GM10248 (cell line): Measurements from ENCODE around the gene SNORC.

Experiments used
- CTCF ChIA-PET: fragments of 300-600 bp; sonication (Branson Sonifier 250); formaldehyde crosslinking; extraction: SDS; loops from one replicate; lab custom pipeline; 2021; ENCODE audit warnings: antibody characterized with exemption; lab: Yijun Ruan, JAX
- POLR2A ChIA-PET: fragments of 350-650 bp; sonication (Branson Sonifier 250); formaldehyde crosslinking; extraction: SDS; loops from one replicate; lab custom pipeline; 2020; ENCODE audit warnings: antibody characterized with exemption; lab: Yijun Ruan, JAX
- DNase-seq: peaks from one replicate; pipeline ENCODE4 v3.0.0; 2012; ENCODE audit errors: extremely low spot score
- TF ChIP-seq, protein P1 (sequence below): IDR thresholded peaks from 2 replicates; pipeline ENCODE4 v1.5.1; 2012; ENCODE audit warnings: mild to moderate bottlenecking, low read depth; ENCODE audit errors: extremely low read depth, missing control alignments, control extremely low read depth

Gene SNORC

DNA sequence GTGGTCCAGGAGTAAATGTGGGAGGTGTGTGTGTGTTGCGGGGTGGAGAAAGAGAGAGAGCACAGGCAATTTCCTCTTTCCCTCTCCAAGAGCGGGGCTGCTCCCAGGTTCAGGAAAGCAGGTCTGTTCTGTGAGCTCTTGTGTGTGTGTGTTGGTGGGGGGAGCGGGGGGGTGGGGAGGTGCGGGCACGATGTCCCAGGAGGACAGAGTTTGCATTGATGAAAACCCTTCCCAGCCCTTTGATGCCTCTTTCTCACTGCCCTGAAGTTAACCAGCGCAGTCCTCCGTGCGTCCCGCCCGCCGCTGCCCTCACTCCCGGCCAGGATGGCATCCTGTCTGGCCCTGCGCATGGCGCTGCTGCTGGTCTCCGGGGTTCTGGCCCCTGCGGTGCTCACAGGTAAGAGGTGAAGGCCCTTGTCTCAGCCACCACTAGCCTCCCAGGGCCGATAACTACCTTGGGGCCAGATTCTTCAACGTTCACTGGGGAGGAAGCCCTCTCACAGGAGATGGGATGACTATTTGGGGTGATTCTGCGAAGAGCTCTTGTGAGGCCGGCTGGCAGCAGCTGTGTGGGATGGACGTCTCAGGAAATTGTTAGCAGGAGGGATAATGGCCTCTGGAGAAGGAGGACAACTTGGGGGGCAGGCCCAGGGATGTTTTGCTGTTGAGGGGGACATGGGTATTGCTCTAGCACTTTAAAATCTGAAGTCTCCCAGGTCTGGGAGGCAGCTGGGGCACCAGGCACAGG, at the start of gene SNORC:
TSS of gene SNORC (plus strand) at position 247 of the 748 bp plus-strand sequence. CDS start at position 325, 78 bp downstream.
- no peak for DNase-seq
- TF ChIP-seq, protein P1, sequence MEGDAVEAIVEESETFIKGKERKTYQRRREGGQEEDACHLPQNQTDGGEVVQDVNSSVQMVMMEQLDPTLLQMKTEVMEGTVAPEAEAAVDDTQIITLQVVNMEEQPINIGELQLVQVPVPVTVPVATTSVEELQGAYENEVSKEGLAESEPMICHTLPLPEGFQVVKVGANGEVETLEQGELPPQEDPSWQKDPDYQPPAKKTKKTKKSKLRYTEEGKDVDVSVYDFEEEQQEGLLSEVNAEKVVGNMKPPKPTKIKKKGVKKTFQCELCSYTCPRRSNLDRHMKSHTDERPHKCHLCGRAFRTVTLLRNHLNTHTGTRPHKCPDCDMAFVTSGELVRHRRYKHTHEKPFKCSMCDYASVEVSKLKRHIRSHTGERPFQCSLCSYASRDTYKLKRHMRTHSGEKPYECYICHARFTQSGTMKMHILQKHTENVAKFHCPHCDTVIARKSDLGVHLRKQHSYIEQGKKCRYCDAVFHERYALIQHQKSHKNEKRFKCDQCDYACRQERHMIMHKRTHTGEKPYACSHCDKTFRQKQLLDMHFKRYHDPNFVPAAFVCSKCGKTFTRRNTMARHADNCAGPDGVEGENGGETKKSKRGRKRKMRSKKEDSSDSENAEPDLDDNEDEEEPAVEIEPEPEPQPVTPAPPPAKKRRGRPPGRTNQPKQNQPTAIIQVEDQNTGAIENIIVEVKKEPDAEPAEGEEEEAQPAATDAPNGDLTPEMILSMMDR: no peak
- CTCF ChIA-PET: interaction anchor here (2.1 kb wide), 1 partner anchor 183 kb away, joined by 4 read pairs; no protein-coding TSS in a partner anchor
- POLR2A ChIA-PET: no interaction called here

DNA sequence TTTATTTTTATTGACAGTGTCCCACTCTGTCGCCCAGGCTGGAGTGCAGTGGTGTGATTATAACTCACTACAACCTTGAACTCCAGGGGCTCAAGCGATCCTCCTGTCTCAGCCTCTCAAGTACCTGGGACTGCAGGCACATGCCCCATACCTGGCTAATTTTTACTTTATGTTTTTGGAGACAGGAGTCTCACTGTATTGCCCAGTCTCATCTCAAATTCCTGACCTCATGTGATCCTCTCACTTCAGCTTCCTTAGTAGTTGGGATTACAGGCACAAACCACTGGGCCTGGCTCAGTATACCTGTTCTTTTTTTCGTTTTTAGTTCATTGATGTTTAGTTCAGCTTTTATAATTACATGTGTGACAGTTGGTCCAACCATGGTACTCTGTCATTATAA, 40.1 kb upstream of the SNORC start:
- TF ChIP-seq, protein P1: no peak
- DNase-seq: no peak
- ChIA-PET POLR2A (no interaction called here), CTCF (interaction anchor here (0.7 to 1.5 kb wide), 2 partner anchors 9 to 12 kb away, joined by 3 to 4 read pairs; no protein-coding TSS in a partner anchor)

DNA sequence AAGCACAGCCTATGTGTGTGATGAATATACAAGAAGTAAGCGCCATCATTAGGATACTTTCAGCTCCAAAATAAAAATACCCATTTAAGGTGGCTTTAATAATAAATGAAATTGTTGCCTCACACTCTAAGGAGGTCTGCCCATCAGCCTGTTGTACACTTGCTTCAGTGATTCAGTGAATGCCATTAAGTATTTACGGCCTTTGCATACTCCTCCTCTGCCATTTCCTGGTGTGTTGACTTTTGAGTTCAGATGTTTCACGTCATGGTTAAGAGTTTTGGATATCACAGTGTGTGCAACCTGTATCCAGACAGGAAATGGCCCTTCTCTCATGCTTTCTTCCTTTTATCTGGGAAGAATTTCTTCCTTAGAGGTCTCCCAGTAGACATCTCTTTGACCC, 38.6 kb upstream of the SNORC start:
- CTCF ChIA-PET: interaction anchor here (1.5 kb wide), 1 partner anchor 11 kb away, joined by 4 read pairs; no protein-coding TSS in a partner anchor
- TF ChIP-seq, protein P1: no peak
- POLR2A ChIA-PET: no interaction called here
- DNase-seq: no peak

DNA sequence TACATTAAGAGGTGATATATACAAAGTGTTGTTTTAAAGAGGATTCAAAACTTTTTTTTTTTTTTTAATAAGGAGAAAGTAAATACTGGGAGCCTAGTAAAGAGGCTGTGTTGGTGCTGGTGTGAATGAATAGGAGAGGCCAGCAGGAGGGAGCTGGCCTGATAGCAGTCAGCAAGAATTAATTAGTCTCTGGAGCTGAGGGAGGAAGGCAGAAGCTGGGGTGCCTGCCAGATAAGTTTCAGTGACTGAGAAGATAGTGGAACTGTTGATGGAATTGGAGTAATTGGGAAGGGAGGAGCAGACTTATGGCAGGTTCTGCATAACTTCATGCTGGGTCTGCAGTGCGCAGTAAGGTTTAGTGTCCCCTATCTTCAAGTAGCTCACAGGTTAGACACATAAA, 36.2 kb upstream of the SNORC start:
- ChIA-PET POLR2A (interaction anchor here (0.7 kb wide), 1 partner anchor 25 kb away, joined by 5 read pairs; no protein-coding TSS in a partner anchor), CTCF (interaction anchor here (2.0 to 2.5 kb wide), 2 partner anchors 9 to 16 kb away, joined by 5 to 9 read pairs; no protein-coding TSS in a partner anchor)
- DNase-seq: no peak
- TF ChIP-seq, protein P1: no peak

DNA sequence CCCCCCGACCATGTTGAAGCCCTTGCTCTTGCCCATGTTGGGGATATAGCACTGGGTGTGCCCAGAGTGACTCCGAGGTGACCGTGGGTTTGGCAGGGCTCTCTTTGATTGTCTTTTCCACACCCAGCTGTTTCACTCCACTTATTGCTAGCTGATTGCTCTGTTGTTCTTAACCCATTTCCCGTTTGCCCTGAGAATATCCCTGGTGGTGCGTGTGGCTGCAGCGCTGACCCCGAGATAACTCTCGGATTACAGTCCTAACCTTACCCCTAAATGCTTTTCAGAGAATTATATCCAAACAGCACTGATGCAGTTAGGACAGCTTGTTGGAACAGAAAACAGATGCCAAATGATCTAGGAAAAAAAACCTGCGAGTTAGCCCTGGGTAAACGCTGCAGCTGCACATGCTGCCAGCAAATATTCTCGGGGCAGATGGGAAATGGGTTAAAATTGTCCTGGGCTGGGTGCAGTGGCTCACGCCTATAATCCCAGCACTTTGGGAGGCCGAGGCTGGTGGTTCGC, 34.3 kb upstream of the SNORC start:
- TF ChIP-seq, protein P1: no peak
- POLR2A ChIA-PET: no interaction called here
- CTCF ChIA-PET: interaction anchor here (1.2 to 1.5 kb wide), 3 partner anchors 8 to 218 kb away, joined by 3 read pairs; no protein-coding TSS in a partner anchor
- no peak for DNase-seq

DNA sequence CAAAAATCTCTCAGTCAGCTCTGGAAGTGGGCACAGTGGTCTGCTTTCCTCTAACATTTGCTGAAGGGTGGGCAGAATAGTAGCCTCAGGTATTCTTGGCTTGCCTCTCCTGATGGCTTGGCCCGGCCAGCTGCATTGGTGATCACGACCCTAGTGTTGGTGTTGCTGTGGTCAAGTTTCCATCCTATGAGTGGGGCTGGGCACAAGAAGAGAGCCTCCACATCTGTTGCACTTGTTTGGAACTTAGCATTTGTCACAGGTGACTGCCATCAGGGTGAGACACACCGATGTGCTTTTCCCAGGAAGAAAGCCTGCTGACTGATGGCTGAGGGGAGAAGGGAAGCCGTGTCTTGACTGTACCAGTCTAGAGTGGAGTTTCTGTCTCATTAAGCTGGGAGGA, 33.1 kb upstream of the SNORC start:
- TF ChIP-seq, protein P1: no peak
- POLR2A ChIA-PET: no interaction called here
- CTCF ChIA-PET: interaction anchor here (0.9 to 1.8 kb wide), 2 partner anchors 21 to 79 kb away, joined by 3 to 4 read pairs; no protein-coding TSS in a partner anchor
- DNase-seq: no peak
